SH-SY5Y (cell line): ENCODE data around the gene EIF1B.
A peak's percentile ranks its signal among the peaks of the same experiment; 100 is the strongest.

Source experiments
- GATA2 ChIP-seq: IDR thresholded peaks from 2 replicates; pipeline ENCODE4 v1.6.1; 2011; ENCODE audit warnings: mild to moderate bottlenecking, low read depth, low read length
- GATA3 ChIP-seq: IDR thresholded peaks from 2 replicates; pipeline ENCODE4 v1.6.1; 2011; ENCODE audit warnings: low read depth, mild to moderate bottlenecking, low read length, moderate library complexity

DNA sequence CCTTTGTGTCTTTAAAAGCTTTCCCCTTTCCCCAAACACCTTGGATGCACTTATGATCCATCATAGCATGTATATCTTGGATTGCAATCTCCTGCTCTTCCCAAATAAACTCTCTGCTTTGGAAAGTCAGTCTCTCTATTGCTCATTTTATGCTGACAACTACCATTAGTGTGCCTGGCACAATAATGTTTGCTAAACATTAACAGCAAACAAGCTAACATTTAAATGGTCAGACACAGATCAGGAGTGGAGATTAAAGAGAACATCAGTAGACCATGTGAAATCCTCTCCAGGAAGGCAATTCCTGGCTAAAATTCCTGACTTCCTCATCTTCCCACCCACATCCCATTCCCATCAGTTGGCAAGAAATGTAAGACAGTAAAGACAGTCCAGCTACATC, 44.3 kb upstream of the EIF1B start:
- TF ChIP-seq GATA3 (no peak), GATA2 (peak; percentile 23; the same call in 1 of the 2 replicates)
